DMS79 (cell line): Measurements from ENCODE around the gene TSHZ3.

ENCODE experiments used
- DNase-seq: peaks from one replicate; lab custom pipeline; 2025; lab: John Stamatoyannopoulos, UW

The TSHZ3 gene

DNA sequence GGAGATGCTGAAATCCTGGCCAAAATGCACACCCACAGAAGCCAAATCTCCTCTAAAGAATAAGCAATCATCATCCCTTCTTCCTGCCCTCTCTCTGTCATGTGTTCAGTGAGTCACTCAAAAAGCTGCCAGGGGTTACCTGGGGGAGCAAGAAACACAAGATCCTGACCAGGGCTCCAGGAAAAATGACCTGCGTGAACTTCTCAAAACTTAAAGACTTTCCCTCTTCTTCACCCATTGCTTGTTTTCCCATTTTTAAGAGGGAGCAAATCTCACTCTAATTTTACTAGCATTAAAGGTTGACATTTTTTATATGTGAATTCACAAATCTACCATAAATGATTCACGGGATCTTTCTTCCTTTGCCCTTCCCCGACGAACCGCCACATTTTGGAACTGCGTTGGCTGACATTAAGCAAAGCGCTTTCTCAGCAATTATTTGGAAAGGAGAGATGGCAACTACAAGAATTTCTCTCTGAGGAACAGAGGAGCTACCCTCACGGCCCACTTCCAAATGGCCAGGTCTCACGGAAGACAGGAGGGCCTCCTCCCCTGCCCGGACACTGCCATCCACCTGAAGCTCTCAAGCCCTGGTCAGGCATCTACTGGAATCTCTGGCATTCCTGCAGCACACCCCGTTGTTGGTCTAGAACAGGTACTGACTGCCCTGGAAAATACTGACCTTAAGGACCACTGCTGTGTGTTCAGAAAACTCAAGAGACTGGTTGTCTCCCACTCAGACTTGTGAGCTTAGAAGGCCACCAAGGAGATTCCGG, 14.2 kb downstream of the TSHZ3 start:
- DNase-seq = no peak

DNA sequence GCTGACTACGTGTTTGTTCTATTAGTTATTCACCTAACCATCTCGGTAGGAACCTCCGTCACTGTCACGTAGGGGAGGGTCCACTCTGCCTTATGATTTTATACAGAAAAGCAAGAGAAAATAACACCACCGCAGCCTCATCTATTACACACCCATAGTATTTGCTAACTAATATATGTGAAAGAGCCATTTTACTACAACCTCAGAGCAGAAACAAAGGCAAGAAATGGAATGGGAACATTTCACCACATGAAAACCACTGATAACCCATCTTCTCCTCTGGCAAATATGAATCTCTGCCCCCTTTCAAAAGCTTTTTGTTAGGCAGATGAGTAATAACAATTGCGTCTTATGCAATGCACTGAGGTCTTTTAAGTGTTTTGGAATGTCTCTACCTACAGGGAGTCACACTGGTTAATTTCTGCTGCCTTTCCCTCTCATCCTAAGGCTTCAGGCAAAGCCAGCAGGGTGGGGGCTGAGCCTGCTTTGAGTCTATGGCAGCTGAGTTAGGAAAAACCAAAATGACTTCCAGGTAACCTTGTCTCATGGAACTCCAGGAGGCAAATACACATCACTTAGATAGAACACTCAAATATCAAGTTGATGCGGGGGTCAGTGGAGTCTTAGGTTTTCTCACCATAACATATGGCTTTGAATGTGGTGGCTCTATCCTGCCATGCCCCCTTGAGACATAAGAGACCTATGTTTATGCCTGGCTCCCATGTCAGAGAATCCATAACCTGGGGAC, 15.0 kb downstream of the TSHZ3 start:
- DNase-seq = no peak

DNA sequence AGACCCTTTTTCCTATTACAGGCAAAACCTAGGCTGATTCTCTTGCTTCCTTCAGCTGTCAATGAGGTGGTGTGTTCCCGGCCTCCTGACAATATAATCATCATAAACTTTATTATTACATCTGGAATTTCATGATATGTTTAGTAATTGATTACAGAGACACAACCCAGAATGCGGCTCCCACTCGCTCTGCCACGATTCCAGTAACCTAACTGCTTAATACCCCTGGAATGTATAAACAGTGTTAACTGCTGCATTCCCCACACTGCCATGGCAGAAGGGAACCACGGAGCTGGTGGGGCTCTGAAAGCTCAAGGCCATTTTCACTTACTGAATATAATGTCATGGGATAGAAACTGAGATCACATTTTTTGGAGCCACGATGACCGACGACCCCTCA, 17.1 kb downstream of the TSHZ3 start:
- DNase-seq = no peak

DNA sequence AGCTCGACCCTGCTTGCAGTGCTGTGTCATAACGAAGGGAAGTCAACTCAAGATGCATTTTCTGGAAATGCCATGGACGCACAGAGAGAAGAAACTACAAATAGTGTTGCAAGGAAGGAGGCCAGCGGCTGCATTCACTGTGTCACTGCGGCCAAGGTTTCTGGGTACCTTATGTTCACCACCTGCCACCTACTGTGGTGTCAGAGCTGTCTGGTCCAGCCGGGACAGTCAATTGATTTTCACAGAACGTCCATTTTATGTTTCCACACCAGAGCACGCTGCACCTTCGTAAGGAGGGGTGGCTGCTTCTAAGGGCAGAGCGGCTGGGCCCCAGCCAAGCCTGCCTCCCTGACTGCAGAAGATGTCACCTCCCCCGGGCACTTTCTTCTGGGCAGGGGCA, 17.7 kb downstream of the TSHZ3 start:
- DNase-seq = no peak

DNA sequence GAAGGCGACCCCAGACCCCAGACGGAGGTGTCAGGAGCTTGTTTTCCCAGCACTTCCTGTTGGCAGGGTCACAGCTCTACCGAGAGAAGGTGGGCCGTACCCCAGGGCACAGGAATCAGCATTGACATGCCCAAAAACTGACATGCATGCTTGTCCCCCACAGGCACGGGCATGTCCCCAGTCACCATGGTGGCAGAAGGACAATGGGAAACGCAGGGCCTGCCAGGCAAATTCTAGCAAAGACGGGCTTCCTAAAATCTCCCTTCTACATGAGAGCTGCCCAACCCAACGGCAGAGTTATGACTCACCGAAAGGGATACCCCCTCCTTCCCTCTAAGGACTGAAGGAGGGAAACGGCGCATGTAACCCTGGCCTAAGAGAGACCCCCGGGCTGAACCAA, 18.5 kb downstream of the TSHZ3 start:
- no peak for DNase-seq

DNA sequence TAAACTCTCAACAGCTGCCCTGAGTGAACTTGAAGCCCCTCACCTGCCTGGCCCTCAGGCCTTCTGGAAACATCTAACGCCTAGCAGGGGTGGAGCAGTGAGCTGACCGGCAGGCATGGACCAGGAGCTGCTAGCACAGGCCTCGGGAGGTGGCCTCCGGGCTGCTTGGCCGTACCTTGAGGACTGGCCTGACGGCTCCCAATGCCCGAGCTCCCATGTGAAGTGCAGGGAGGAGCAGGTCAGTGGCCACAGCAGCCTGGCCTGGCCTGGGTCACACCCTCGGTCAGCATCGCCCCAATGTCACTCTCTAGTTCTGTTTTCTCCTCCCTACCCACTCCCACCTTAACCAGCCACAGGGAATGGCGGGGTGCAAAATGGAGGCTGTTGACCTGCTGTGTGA, 19.0 kb downstream of the TSHZ3 start:
- no peak for DNase-seq

DNA sequence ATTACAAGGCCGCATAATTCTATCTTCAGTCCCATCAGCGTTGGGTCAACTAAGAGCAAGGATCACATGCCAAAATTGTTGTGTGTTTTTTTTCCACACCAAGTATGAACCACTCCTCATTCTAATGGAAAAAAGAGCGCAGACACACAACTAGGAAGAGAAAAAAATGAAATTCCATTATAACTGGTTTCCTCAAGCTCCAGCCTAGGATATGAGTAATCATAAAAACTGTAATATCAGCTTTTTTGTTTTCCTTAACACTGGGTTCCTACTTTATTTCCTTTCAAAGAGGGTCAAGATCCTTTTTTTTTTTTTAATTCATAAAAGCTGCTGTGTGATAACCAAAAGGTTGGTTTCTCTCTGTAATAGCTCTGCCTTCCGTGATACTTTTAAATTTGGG, 19.4 kb downstream of the TSHZ3 start:
- no peak for DNase-seq

DNA sequence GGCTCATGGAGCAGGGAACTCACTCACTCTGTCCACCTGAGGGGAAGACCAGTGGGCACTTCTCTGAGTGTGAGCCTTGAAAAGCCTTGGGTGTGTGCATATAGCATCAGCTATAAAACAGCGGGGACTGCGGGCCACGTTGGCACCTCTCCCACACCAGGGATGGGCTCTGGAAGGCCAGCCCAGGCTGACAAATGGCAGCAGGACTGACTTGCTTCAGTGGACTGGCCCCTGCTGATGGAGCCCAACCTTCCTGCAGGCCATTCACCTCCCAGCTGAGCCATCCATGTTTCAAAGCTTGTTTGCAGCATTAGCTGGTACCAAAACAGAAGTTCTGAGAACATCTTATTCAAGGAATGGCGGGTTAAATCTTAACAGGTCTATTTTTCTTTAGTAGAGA, 21.0 kb downstream of the TSHZ3 start:
- DNase-seq = no peak

DNA sequence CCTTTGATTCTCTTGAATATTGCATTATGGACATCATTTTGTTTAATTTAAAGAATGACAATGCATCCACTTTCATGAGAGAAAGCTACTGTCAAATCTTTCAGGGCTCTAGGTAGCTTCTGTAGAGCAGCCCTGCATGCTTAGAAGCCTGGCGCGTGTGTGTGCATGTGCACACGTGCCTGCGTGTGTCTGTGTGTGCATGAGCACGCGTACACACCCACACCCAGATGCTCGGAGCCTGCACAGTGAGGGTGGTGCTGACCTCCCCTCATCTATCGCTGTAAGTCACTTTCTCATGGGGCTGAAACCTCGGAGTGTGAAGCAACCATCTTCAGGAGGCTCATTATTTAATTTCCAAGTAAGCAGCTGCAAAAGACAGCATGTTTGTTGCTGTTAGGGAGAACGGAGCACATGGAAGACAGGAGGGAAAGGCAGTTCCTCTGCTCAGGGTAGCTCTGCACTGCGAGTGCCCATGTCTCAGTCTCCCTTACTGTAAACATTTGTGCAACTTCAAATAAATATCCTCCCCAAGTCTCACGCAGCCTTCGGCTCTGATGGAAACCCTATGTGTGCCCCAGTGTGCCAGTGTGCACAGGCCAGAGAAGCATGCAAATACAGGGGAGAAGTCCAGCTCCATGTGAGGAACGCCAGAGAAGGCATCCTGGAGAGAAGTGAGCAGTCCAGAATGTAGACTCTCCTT, 22.8 kb downstream of the TSHZ3 start:
- no peak for DNase-seq

DNA sequence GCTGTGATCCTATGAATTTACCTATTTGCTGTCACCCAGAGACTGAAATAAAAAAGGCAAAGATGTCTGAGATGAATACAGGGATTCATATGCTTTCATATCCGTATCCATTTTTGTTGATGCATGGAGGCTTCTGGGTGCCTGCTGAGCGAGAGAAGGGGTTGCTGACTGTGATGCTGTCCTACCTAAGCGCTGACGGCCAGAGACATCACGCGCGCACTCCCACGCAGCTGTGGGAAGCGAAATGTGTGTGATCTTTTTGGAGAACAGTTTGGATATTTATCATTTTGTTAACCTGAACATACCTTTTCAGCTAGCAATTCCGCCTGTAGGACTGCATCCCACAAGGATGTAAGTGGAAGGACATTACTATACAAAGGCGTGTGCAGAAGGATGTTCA, 23.9 kb downstream of the TSHZ3 start:
- no peak for DNase-seq

DNA sequence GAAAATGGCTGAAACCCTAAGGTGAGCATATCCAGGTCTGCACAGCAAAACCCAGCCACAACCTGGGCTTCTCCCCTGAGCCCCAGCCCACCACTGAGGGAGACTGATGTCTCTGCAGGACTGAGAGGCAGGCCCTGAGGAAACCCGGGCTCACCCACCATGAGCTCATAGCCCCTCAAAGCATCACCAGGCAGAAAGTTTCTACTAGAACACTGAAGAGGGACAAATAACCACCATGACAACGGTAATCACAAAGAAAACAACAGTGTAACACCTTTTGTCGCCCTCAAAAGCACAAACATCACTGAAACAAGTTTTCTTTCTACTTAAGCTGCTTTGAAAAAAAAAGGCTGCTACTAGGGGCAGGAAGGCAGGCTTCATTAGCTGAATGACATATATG, 29.8 kb downstream of the TSHZ3 start:
- no peak for DNase-seq

DNA sequence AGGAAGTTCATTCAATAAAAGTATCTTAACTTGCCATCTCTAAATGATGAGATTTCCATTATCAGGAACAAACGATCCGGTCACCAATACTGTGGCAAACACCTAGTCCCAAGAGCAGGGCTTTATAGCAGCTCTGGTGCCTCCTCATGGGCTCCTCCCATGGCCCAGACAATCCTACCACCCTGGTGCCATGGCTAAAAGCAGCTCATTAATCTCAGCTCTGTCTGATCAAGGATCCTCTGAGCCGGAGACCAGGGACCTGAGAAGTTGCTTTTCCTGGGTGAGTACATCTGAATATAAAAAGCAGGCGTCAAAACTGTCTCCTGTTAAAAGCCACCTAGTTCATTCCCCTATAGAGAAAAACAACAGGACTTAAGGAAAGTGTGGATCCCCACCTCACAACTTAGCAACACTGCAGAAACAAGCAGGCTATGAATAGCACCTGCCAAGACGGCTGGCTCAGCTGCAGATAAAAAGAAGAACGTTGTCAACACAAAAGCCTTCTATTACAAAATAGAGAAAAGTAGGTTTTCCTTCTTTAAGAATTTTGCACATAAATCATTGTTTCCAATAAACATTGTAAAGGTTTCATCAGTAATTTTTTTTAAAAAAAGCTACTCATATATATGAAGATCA, 30.3 kb downstream of the TSHZ3 start:
- no peak for DNase-seq

DNA sequence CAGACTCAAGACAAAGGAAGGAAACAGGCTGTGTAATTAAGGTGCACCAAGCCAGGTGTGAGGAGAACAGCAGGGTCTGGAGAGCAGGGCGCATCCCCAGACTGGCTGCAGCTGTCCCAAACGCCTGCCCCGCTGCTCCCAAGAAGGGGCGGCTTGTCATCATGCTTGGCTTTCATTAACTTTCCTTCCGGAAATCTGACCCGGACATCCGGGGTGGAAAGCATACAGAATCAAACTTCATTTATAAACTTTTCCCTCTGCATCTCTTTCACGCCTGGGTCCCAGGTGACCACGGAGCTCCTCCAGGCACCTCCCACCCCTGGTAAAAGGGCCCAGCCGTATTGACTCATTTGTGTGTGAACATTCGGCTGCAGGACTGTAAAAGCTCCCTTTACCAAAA, 31.7 kb downstream of the TSHZ3 start:
- no peak for DNase-seq

DNA sequence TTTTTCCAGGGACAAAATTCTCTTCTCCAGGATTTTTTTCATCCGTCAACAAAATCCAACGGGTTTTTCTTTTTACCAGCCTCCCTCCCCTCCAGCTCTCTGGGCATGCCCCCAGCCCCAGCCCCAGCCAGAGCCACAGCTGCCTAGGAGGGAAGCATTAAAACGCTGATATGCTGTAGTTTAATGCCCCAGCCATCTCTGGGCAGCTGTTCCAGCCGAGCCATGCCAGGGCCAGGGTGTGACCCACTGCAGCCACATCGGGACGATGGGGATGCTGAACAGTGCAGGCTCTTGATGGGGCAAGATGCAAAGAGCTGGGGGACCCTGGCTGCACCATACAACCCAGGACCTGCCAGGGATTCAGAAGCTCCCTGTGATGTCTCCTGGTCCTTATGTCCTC, 32.1 kb downstream of the TSHZ3 start:
- DNase-seq = no peak

DNA sequence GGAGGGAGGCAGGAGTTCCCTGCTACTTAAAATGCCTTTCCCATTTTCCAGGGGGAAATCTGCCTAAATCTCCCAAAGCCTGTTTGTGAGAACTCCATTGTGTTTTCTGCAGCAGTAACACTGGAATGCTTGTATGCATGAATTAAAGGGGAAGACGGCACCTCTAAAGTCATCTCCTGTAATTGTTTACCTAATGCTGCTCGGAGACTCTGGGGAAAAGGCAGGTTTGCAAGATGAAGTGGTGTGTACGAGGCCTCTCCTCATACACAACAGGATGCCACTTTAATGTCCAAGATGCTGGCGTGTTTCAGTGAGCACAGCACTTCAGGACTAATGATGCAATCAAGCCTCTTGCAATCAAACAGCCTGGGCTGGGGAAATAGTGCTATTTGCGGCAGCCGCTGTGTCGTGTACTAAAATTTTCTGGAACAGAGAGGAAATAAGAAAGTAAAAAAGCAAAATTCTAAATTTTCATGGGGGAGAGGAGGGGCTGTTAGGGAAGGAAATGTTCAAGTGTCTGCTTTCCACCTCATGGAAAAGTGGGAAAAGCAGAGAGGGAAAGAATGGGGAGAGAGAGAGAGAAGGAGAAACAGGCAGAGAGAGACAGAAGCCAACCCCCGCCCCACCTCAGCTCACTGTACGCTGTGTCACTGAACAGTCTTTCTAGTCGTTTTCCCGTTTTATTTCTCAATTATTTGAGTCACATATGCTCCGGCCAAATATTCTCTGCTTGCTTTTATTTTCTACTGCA, 32.9 kb downstream of the TSHZ3 start:
- DNase-seq = peak; percentile 92

DNA sequence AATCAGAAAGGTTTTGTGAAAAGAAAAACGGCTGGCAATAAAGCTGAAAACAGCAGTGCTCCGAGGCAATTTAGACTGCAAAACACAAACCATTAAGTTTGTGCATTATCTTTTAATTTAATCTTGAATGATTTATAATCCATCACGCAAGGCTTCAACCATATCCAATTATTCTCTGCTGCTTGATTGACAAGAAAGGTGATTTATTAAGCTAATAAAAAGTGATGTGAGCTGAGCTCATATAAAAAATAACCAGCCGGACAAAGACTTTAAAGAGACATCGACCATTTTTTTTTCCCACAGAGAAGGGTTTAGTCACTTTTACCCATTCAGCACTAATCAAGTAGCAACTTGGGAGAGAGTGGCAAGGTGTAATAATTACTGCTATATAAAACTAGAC, 33.6 kb downstream of the TSHZ3 start:
- DNase-seq = no peak

DNA sequence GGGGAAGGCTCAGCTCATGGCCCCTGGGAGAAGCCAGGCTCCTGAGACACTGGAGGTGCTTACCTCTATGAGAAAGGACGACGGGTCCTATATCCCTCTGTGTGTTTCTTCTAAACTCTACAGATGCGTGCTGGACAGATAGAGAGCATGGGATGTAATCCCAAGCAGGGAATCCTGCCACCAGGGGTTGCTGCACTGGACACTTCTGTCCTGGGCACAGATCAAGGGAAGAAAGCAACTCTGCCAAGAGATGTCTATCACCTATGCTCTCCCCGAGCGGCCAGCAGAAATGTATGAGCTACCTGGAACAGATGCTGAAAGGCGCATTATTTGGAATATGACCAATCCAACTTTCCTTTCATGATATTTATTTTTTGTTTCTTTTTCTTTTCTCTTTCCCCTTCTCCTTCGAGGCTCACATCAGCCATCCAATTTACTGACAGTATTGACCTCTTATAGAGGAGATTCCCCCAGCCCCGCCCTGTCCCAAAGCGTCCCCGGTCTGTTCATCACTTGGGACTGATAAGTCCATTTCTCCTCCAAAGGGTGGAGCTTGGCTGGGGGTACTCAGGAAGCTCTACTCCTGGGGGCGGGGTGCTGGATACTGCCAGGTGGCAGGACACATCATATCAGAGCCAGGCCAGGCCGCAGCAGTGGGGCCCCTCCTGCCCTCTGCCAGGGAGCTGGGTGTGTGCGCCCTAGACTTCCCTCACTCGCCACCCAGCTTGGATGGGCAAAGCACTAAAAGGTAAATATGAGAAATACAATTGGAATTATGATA, 34.2 kb downstream of the TSHZ3 start:
- DNase-seq = peak; percentile 6

DNA sequence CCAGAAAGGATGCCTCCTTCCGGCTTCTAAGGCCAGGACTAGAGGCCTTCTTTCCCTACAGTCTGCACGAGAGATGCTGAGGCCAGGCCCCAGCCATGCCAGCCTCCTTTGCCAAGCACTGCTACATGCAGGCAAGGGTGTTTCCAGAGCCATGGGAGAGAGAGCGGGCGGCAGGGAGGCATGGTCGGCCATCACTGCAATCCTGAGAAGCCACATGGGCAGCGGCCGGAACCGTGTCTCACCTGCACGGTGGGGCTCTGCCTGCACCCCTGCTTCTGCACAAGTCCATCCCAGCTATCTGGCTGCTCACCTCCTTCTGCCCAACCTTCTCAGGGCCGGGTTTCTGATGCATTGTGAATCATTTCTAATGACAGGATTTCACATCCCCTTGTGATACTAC, 35.1 kb downstream of the TSHZ3 start:
- no peak for DNase-seq

DNA sequence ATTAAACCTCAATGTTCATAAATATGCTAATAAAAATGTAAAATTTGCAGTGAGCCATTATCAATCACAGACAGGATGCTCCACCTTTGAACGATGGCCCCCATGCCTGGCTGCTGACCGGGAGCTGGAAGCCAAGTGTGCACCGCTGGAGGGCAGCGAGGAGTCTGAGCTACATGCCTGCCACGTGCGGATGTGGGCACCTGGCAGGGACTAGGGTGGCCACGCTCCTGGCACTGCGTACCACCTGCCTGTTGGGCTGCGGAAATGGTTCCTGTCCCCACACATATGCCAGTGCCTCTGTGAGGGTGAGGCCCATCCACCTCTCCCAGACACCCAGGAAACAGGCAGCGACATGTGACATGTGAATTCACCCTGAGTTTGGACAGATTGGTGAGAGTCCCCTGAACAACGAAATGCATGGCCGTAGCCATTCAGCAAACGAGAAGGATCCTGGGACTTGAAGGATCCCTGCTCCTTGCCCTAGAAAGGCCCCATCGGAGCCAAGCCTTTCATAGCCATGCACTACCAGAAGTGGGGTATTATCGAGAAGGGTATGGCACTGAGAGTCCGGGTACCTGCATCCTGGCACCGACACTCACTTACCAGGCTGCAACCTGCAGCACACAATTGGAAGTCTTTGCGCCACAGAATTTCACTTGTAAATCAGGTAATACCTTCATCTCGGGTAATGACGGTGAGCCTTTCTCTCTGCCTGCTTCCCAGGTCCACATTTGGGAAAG, 35.8 kb downstream of the TSHZ3 start:
- no peak for DNase-seq

DNA sequence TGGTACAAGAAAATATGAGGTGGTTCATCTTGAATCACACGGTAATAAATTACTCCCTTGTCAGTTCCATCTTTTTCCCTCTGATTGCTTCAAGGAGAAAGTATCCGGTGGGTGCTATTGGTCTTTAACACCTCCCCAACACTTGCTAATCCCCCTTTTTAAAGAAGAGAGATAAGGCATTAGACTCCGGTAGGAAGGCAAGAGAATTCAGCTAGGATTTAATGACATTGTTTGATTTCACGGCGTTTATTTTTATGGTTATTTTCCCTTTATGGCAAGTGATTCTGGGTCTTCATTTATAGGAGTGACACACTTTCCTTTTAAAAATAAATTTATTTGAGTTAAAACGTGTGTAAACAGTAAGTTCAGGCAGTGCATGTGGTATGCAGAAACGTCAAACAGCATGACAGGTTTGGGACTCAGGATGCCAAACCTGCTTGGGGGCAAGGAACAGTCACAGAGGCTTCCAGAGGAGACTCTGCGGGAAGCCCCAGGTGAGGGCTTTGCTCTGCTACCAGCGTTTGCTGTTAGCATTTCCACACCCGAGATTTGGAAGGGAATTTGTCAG, 36.5 kb downstream of the TSHZ3 start:
- no peak for DNase-seq
